GM18526 (cell line): Measurements from ENCODE around the gene KLHL6.

Experiments used
- POLR2A ChIP-seq: IDR thresholded peaks from 3 replicates; pipeline ENCODE4 v1.6.1; 2011; ENCODE audit not compliant: insufficient read length; ENCODE audit errors: extremely low read depth

Gene KLHL6

DNA sequence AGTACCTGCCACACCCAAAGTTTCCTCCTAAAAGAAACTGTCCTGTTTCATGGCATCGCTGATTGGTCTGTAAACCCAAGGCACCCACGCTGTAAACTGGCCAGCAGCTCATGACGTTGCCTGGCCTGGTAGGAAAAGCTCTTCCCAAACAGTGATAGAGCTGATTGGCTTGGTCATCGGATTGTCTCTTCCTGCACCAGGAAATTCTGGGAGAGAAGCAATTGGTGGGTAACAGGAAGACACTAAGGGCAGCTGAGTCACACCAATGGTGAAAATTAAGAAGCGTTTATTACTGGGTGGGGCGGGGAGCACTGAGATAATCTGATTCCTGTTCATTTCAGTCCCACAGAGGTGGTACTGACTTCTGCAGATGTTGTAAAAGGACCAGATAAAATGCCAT, 31.0 kb downstream of the KLHL6 start:
- TF ChIP-seq POLR2A: no peak

- no peak for TF ChIP-seq POLR2A
Measured at GRCh38 chr3:183519891-183520290, 35.6 kb downstream of the KLHL6 start.

DNA sequence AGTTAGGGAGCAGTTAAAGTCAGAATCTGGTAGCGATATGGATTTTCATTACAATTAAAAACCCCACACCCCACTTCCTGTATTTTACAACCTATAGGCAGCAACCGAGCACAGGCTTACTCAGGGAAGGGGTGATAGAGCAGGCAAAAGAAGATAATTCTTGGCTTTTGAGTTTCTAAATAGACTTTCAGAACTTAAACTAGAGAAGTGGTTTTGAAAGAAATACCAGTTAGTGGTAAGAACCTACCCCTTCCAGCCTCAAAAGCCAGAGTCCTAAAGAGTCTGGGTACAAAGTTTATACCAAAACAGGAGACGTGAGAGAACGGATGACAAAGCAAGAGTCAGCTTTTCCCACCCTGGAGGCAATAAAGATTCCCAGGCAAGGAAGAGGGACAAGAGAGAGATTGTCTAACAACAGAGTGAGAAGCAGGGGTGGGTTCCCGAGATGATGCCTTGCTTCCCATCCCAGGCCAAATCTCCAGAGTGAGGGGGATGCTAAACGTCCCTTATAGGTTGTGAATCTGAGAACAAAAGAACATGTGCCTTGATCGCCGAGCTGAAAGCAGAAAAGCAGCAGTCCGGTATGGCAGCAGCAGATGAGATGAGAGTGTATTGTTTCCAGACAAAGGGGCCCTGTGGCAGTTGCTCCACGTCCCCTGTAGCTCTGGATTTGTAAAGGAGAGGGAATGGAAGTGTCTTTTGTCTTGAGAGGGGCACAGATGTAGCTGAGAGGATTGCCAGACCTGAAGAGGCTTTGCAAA, 36.8 kb downstream of the KLHL6 start:
- no peak for TF ChIP-seq POLR2A

GRCh38 chr3:183517607-183518006, 37.9 kb downstream of the KLHL6 start:
- TF ChIP-seq POLR2A: no peak

GRCh38 chr3:183515968-183516851, 39.3 kb downstream of the KLHL6 start:
- TF ChIP-seq POLR2A: no peak

GRCh38 chr3:183514021-183514420, 41.5 kb downstream of the KLHL6 start:
- no peak for TF ChIP-seq POLR2A

GRCh38 chr3:183513046-183513706, 42.3 kb downstream of the KLHL6 start:
- TF ChIP-seq POLR2A: no peak

DNA sequence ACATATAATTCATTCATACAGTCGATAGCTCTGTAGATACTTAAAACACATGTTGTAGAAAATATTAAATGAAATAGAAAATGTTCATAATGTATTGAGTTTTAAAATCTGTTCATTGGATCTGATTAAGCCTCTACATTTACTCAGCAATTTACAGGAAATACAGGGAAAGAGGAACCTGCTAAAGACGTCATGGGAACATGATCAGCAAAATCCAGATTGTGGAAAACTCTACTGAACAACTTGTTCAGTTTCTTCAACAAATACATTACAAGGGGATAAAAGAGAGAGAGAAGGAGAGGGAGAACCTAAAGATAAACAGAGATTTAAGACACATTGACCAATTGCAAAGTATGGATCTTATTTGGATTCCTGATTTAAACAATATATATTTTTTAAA, 46.7 kb downstream of the KLHL6 start:
- TF ChIP-seq POLR2A: no peak

- TF ChIP-seq POLR2A: no peak
Measured at GRCh38 chr3:183507551-183507950, 48.0 kb downstream of the KLHL6 start.

GRCh38 chr3:183506674-183507320, 48.7 kb downstream of the KLHL6 start:
- TF ChIP-seq POLR2A: no peak

- no peak for TF ChIP-seq POLR2A
Measured at GRCh38 chr3:183504597-183504996, 50.9 kb downstream of the KLHL6 start.

DNA sequence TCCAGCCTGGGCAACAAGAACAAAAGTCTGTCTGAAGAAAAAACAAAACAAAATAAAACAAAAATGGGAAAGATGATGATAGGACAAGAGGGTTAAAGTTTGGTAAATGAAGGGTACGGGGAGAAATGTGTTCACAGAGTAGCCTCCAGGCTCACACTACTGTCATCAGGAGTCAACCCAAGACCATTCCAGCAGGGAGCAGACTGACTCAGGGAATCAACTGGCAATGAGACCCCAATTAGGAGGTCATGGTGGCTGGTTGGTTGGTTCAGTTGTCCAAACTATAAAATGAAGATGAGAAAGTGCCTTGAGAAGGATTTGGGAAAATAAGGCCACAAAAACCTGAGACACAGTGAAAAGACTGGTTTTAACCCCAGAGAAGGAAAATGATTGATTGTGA, 51.8 kb downstream of the KLHL6 start:
- no peak for TF ChIP-seq POLR2A

GRCh38 chr3:183502237-183503181, 53.0 kb downstream of the KLHL6 start:
- no peak for TF ChIP-seq POLR2A
